GM20000 (cell line): ENCODE results near the gene JADE2.

Experiments
- DNase-seq: peaks from one replicate; pipeline ENCODE4 v3.0.0; 2012; ENCODE audit warnings: low spot score
- CTCF ChIP-seq: IDR thresholded peaks from 2 replicates; pipeline ENCODE4 v1.5.1; 2012; ENCODE audit warnings: mild to moderate bottlenecking, control low read depth; ENCODE audit errors: extremely low read depth, missing control alignments

JADE2 gene

DNA sequence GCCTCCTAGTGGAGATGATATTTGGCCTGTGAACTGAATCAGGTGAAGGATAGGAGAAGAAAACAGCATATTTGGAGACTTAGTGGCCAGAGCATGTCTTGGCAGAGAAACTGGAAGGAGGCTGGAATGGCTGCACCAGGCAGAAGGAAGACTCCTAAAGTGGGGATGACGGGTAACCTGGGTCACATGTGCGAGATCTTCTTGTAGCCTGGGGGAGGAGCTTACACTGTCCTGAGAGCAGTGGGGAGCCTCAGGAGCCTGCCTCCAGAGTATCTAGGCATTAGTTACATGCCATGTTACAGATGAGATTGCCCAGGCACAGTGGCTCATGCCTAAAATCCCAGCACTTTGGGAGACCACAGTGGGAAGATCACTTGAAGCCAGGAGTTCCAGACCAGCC is 49.8 kb downstream of the JADE2 start:
- no peak for TF ChIP-seq CTCF

DNA sequence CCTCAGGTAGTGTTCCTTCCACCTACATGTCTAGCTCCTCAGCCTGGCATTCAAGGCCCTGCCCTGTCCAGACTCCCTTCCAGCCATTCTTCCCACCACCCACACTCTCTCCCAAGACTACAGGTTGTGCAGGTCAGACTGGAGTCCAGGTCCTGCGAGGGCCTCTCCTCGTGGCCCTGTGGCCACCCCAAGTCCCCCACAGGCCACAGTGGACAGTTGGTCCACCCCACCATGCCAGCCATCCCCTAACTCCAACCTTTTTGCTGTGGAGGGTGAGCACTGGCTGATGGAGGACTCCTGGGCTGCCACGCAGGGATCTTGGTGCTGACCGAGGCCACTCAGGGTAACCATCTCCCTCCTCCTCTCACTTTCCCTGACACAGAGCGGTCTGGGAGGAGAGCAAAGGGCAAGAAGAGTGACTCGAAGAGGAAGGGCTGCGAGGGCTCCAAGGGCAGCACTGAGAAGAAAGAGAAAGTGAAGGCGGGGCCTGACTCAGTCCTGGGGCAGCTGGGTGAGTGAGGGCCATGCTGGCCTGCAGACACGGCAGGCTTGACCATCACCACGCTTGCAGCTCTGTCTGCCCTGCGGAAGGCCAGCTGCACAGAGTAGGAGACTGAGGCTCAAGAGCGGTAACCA is 51.0 kb downstream of the JADE2 start:
- no peak for DNase-seq
- TF ChIP-seq CTCF, result no peak

More for the DNA sequence above, 49.8 kb downstream of the JADE2 start:
- no peak for DNase-seq

DNA sequence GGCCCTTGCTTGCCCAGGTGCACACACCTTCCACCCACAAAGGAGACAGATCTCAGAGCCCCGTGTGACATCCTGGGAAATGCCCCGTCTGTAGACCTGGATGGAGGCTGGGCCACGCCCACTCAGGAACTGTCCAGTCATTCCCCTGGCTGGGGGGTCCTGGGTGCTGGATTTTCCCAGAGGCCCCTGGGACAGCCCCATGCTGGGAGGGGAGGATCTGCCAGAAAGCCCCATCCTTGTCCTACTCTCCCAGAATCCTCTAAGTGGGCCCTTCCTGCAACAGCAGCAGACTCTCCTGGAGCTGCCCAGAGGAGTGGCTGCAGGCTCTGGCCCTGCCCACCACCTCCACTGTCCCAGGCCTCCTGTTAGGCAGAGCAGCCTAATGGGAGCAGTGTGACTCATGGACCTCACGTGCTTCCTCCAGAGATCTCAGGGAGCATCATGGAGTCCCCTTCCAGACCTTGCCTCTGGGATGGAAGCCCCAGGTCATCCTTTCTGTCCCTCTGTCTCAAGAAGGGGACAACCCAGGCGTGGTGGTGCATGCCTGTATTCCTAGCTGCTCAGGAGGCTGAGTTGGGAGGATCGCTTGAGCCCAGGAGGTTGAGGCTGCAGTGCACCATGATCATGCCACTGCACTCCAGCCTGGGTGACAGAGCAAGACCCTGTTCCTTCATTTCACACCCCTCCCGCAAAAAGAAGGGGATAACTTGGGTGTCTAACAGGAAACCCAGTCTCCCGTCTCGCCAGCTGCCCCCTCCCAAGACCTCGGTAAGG is 51.7 kb downstream of the JADE2 start:
- TF ChIP-seq CTCF, result no peak
- no peak for DNase-seq

GRCh38 chr5:134577796-134578577 is 52.5 kb downstream of the JADE2 start:
- peak; percentile 83 for TF ChIP-seq CTCF
- peak; percentile 82 for DNase-seq

- DNase-seq, result no peak
- no peak for TF ChIP-seq CTCF
Observed at GRCh38 chr5:134578578-134579283, 53.3 kb downstream of the JADE2 start.

DNA sequence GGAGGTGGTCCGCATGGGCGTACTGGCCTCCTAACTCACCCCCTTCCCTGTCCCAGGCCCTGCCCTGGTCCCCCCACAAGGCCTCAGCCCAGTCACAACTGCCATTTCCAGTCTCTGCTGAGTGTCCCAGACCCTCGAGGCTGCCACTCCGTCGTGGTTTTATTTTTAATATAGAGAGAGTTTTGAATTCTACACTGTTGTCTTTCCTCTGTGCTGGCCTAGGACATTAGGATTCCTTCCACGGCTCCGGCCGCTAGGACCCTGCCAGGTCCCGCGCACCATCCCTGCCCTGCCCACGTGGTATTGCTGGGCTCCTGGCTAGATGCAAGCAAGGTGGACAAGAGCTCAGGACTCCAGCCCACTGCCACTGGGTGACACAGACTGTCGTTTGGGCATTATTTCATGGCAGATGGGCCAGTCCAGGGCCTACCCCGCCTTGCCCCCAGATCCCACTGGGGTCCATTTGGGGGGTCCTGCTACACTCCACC is 53.9 kb downstream of the JADE2 start:
- no peak for TF ChIP-seq CTCF
- DNase-seq, result no peak
